Stomach (tissue), 9 donors: ENCODE results near the gene ADCY5. TPM values are rescaled to one million over a fixed set of nuclear protein-coding genes. Genes with fewer than 3 reads are reported as not detected.
"Not testable (repeated sequence)": the region's sequence is repeated elsewhere in the genome, so short reads cannot be mapped to it uniquely, and the experiment has no call there.

Source experiments
- DNase-seq, 2 donors: peaks; one replicate each; pipeline versions ENCODE4 v3.0.0 to v3.0.0-alpha.2; 2013 to 2019
- H3K27ac ChIP-seq, 5 donors: fragments of 200-600 bp in 4 of 5; sonication (generic) in 4 of 5; one replicate each; pipeline ENCODE4 v1.5.1; 2013 to 2019; ENCODE audit warnings: mild to moderate bottlenecking in 1 of 5, moderate library complexity in 1 of 5
- H3K27me3 ChIP-seq, 3 donors: fragments of 200-600 bp; sonication (generic); one replicate each; pipeline ENCODE4 v1.5.1; 2017 to 2019; ENCODE audit warnings: mixed run types in 1 of 3
- H3K36me3 ChIP-seq, 4 donors: fragments of 200-600 bp; sonication (generic); 1 replicate in 3 of 4; 2 replicates in 1 of 4; pipeline ENCODE4 v1.5.1; 2016 to 2019
- H3K4me1 ChIP-seq, 4 donors: fragments of 200-600 bp; sonication (generic); one replicate each; pipeline ENCODE4 v1.5.1; 2016 to 2019
- H3K4me3 ChIP-seq, 4 donors: fragments of 200-600 bp; sonication (generic) in 3 of 4; one replicate each; pipeline ENCODE4 v1.5.1; 2016 to 2019; ENCODE audit warnings: mild to moderate bottlenecking in 1 of 4
- H3K9me3 ChIP-seq, 4 donors: fragments of 200-600 bp; sonication (generic); one replicate each; pipeline ENCODE4 v1.5.1; 2016 to 2019
- CTCF ChIP-seq, 7 experiments: fragments of 450-650 bp in 4 of 7; fragments of 200-600 bp in 3 of 7; sonication (generic) in 3 of 7; IDR thresholded peaks; one replicate each; pipeline ENCODE4 v1.5.1; 2016 to 2019; ENCODE audit warnings: antibody characterized with exemption in 7 of 7, control low read depth in 2 of 7, mild to moderate bottlenecking in 1 of 7
- EP300 ChIP-seq: sonication (generic); formaldehyde crosslinking; IDR thresholded peaks from one replicate; pipeline ENCODE4 v1.6.1; 2017; ENCODE audit warnings: antibody characterized with exemption
- POLR2A ChIP-seq, 4 donors: fragments of 450-650 bp; IDR thresholded peaks; one replicate each; pipeline ENCODE4 v1.6.1; 2016; ENCODE audit warnings: antibody characterized with exemption in 4 of 4, control low read depth in 2 of 4, mild to moderate bottlenecking in 1 of 4, moderate library complexity in 1 of 4
- POLR2AphosphoS5 ChIP-seq, 3 donors: sonication (generic); formaldehyde crosslinking; IDR thresholded peaks; one replicate each; pipeline ENCODE4 v1.6.1; 2016; ENCODE audit warnings: antibody characterized with exemption in 3 of 3
- WGBS, 5 donors: extraction: QIAGEN DNeasy Blood & Tissue Kit in 3 of 5; methylation state at CpG; one replicate each; pipeline versions ENCODE4 v1.1.5 to v1.1.7; 2013 to 2018; 5-methylcytosine and 5-hydroxymethylcytosine counted together
- intact Hi-C: fragments of 100-400 bp; cut with DNase I; formaldehyde crosslinking; loops from one replicate; pipeline ENCODE4 v1.15.1; 2023; ENCODE audit warnings: low total_unique reads
- polyA plus RNA-seq, 3 donors: library from polyadenylated mRNA; stranded (reverse); fragments of 200-250 nt; gene quantifications; one replicate each; pipeline ENCODE4 v1.2.3, GENCODE V29; 2013
- total RNA-seq, 5 donors: library from RNA; depleted of rRNA; stranded (reverse); fragments of >200 nt; gene quantifications; one replicate each; pipeline versions ENCODE4 v1.1.0 to v1.2.3, GENCODE V29; 2014 to 2016
- donor health status: healthy with polysubstance abuse.
- donor health status: Bipolar disorder and iron deficiency.
- donor health status: healthy.

The ADCY5 gene
- total and polyA plus RNA-seq, 8 donors = 1.8 to 79.9 (median 16.3) TPM

- peak in 6 of 7 experiments; percentile 57 to 80 (median 76) for TF ChIP-seq CTCF (IDR thresholded peaks at IDR 0.05)
- no peak for TF ChIP-seq POLR2A (IDR thresholded peaks at IDR 0.05)
- peak in 1 of 3 donors; percentile 47 for TF ChIP-seq POLR2AphosphoS5 (IDR thresholded peaks at IDR 0.05)
- no peak for TF ChIP-seq EP300
- intact Hi-C loops = loop anchor here (5.0 kb wide), 1 partner anchor 162 kb away; no protein-coding TSS in a partner anchor
- 8 to 13% (median 11%) methylated on average over 8 of the region's 8 CpGs for WGBS, 5 donors
Observed at GRCh38 chr3:123489400-123490004, 40.6 kb upstream of the ADCY5 start.

GRCh38 chr3:123488645-123489347 lies 39.9 kb upstream of the ADCY5 start:
- no peak for TF ChIP-seq POLR2A (IDR thresholded peaks at IDR 0.05)
- no peak for TF ChIP-seq EP300
- 68 to 86% (median 76%) methylated on average over 5 of the region's 5 CpGs for WGBS, 5 donors
- no peaks in the 10 kb centered on the region for H3K9me3 ChIP-seq
- H3K27ac ChIP-seq = peak overlapping the region in 2 of 5 donors; percentile 15 to 27
- H3K36me3 ChIP-seq = peaks cover 0 to 25% (median 12%) of the 10 kb centered on the region in 4 donors
- no peak overlapping the region for H3K4me3 ChIP-seq
- DNase-seq = no peak
- intact Hi-C loops = loop anchor here (5.0 kb wide), 1 partner anchor 161 kb away; no protein-coding TSS in a partner anchor
- H3K27me3 ChIP-seq = no peaks in the 10 kb centered on the region
- H3K4me1 ChIP-seq = no peaks in the 10 kb centered on the region

More at GRCh38 chr3:123489400-123490004, 40.6 kb upstream of the ADCY5 start:
- Histone ChIP-seq H3K4me3 (no peak overlapping the region), H3K36me3 (peaks cover 0 to 32% (median 19%) of the 10 kb centered on the region in 4 donors), H3K27ac (peak overlapping the region in 2 of 5 donors; percentile 15 to 27), H3K4me1 (no peaks in the 10 kb centered on the region), H3K9me3 (no peaks in the 10 kb centered on the region), H3K27me3 (no peaks in the 10 kb centered on the region)
- DNase-seq = peak; percentile 65 to 89

GRCh38 chr3:123487063-123487462 lies 38.2 kb upstream of the ADCY5 start:
- DNase-seq = not testable (repeated sequence)
- 70 to 78% (median 76%) methylated on average over 8 of the region's 8 CpGs for WGBS, 5 donors

GRCh38 chr3:123486460-123486859 lies 37.6 kb upstream of the ADCY5 start:
- peaks cover 0 to 12% (median 10%) of the 10 kb centered on the region in 4 donors for H3K36me3 ChIP-seq
- H3K4me3 ChIP-seq = no peak overlapping the region
- no peaks in the 10 kb centered on the region for H3K4me1 ChIP-seq
- H3K27ac ChIP-seq = no peak overlapping the region
- peaks cover 0 to 6% (median 0%) of the 10 kb centered on the region in 3 donors for H3K27me3 ChIP-seq
- no peaks in the 10 kb centered on the region for H3K9me3 ChIP-seq
- 84 to 94% (median 87%) methylated on average over 5 to 7 of the region's 7 CpGs for WGBS, 5 donors
- intact Hi-C loops = loop anchor here (5.0 kb wide), 1 partner anchor 159 kb away; no protein-coding TSS in a partner anchor
- DNase-seq = no peak
- TF ChIP-seq POLR2A (IDR thresholded peaks at IDR 0.05) (no peak), EP300 (no peak), CTCF (IDR thresholded peaks at IDR 0.05) (no peak), POLR2AphosphoS5 (IDR thresholded peaks at IDR 0.05) (no peak)

More at GRCh38 chr3:123487063-123487462, 38.2 kb upstream of the ADCY5 start:
- intact Hi-C loops = loop anchor here (5.0 kb wide), 1 partner anchor 160 kb away; no protein-coding TSS in a partner anchor
- not testable (repeated sequence) for H3K9me3 ChIP-seq, H3K4me1 ChIP-seq, H3K4me3 ChIP-seq, H3K27ac ChIP-seq, H3K27me3 ChIP-seq
- H3K36me3 ChIP-seq = peaks cover 0 to 13% (median 11%) of the 10 kb centered on the region in 4 donors

- no peak overlapping the region for H3K4me3 ChIP-seq
- TF ChIP-seq POLR2AphosphoS5 (IDR thresholded peaks at IDR 0.05) (no peak), CTCF (IDR thresholded peaks at IDR 0.05) (no peak), EP300 (no peak), POLR2A (IDR thresholded peaks at IDR 0.05) (no peak)
- H3K4me1 ChIP-seq = no peaks in the 10 kb centered on the region
- H3K27me3 ChIP-seq = peaks cover 0 to 6% (median 0%) of the 10 kb centered on the region in 3 donors
- intact Hi-C loops = loop anchor here (5.0 kb wide), 1 partner anchor 158 kb away; no protein-coding TSS in a partner anchor
- H3K27ac ChIP-seq = no peak overlapping the region
- no peak for DNase-seq
- peaks cover 0 to 3% (median 3%) of the 10 kb centered on the region in 4 donors for H3K36me3 ChIP-seq
- H3K9me3 ChIP-seq = no peaks in the 10 kb centered on the region
- 79 to 86% (median 83%) methylated on average over 4 of the region's 4 CpGs for WGBS, 5 donors
Observed at GRCh38 chr3:123485551-123485950, 36.7 kb upstream of the ADCY5 start.
